B cell (primary cell): Measurements from ENCODE around the gene TRIM66. TPM values are rescaled to one million over a fixed set of nuclear protein-coding genes. Genes with fewer than 3 reads are reported as not detected.

Source experiments
- ATAC-seq: fragments of 200-7000 bp; cut with Tn5 transposase; one replicate; pipeline ENCODE4 v1.10.0; 2021; ENCODE audit warnings: low read depth, mild to moderate bottlenecking, moderate number of reproducible peaks, moderate library complexity
- CTCF ChIA-PET: fragments of 350-600 bp; sonication (Branson Sonifier 250); formaldehyde crosslinking; loops from one replicate; lab custom pipeline; 2021; ENCODE audit warnings: antibody characterized with exemption, inconsistent platforms; lab: Charles Lee
- POLR2A ChIA-PET: fragments of 350-600 bp; sonication (Branson Sonifier 250); formaldehyde crosslinking; loops from one replicate; lab custom pipeline; 2021; ENCODE audit warnings: antibody characterized with exemption; lab: Charles Lee
- DNase-seq: peaks from one replicate; pipeline ENCODE4 v3.0.0; 2013
- H2AFZ ChIP-seq: 2 replicates; pipeline ENCODE4 v1.6.1; 2012; ENCODE audit warnings: mild to moderate bottlenecking, low read depth, low read length; ENCODE audit not compliant: insufficient read depth, poor library complexity, severe bottlenecking
- H3K27ac ChIP-seq, 2 donors: 1 replicate in 1 of 2; 2 replicates in 1 of 2; pipeline ENCODE4 v1.5.1; 2012 to 2013; ENCODE audit warnings: low read length in 2 of 2, mild to moderate bottlenecking in 2 of 2, moderate library complexity in 1 of 2
- H3K27me3 ChIP-seq, 4 experiments: fragments of 200-600 bp in 1 of 4; sonication (generic) in 1 of 4; replicated peaks in 1 of 4; 1 replicate in 2 of 4; 2 replicates in 2 of 4; pipeline versions ENCODE4 v1.6.1 to v1.7.0; 2013 to 2016; ENCODE audit warnings: low read length in 3 of 4, mild to moderate bottlenecking in 2 of 4, mixed read lengths in 1 of 4, moderate library complexity in 1 of 4; ENCODE audit not compliant: insufficient read depth in 4 of 4, control insufficient read depth in 3 of 4; ENCODE audit errors: control extremely low read depth in 1 of 4
- H3K36me3 ChIP-seq, 2 experiments: replicated peaks in 1 of 2; 1 replicate in 1 of 2; 2 replicates in 1 of 2; pipeline versions ENCODE4 v1.6.1 to v1.7.1; 2013; ENCODE audit warnings: low read length in 1 of 2; ENCODE audit not compliant: insufficient read depth in 2 of 2, control insufficient read depth in 1 of 2; ENCODE audit errors: control extremely low read depth in 1 of 2, extremely low read depth in 1 of 2
- H3K4me1 ChIP-seq, 2 donors: fragments of 200-600 bp in 1 of 2; sonication (generic) in 1 of 2; 1 replicate in 1 of 2; 2 replicates in 1 of 2; pipeline versions ENCODE4 v1.5.1 to v1.6.1; 2013 to 2017; ENCODE audit warnings: low read length in 2 of 2; ENCODE audit not compliant: control insufficient read depth in 2 of 2, insufficient read depth in 2 of 2
- H3K4me2 ChIP-seq: replicated peaks from 2 replicates; pipeline ENCODE3; 2012; ENCODE audit warnings: mild to moderate bottlenecking, low read depth, low read length; ENCODE audit not compliant: poor library complexity, severe bottlenecking
- H3K4me3 ChIP-seq, 5 experiments: fragments of 200-600 bp in 1 of 5; sonication (generic) in 1 of 5; 1 replicate in 3 of 5; 2 replicates in 2 of 5; pipeline versions ENCODE4 v1.5.1 to v1.7.0; 2011 to 2016; ENCODE audit warnings: low read length in 4 of 5, mild to moderate bottlenecking in 4 of 5, low read depth in 2 of 5, control low read depth in 1 of 5, moderate library complexity in 1 of 5; ENCODE audit not compliant: insufficient read depth in 1 of 5; ENCODE audit errors: control extremely low read depth in 1 of 5, extremely low read depth in 1 of 5
- H3K79me2 ChIP-seq: fragments of 200-600 bp; sonication (generic); one replicate; pipeline ENCODE4 v1.6.0; 2016; ENCODE audit warnings: low read length; ENCODE audit not compliant: control insufficient read depth, insufficient read depth
- H3K9ac ChIP-seq: fragments of 200-600 bp; sonication (generic); 2 replicates; pipeline ENCODE4 v1.6.1; 2017; ENCODE audit warnings: mild to moderate bottlenecking, low read length, moderate library complexity
- H3K9me3 ChIP-seq, 3 donors: one replicate each; pipeline versions ENCODE4 v1.6.1 to v1.7.1; 2013; ENCODE audit warnings: low read length in 2 of 3; ENCODE audit not compliant: control insufficient read depth in 2 of 3, insufficient read depth in 1 of 3; ENCODE audit errors: control extremely low read depth in 1 of 3
- H4K20me1 ChIP-seq: 2 replicates; pipeline ENCODE4 v1.6.0; 2012; ENCODE audit warnings: mild to moderate bottlenecking, low read length; ENCODE audit not compliant: insufficient read depth, control insufficient read depth, poor library complexity, severe bottlenecking
- H3K27ac Mint-ChIP-seq: one replicate; pipeline ENCODE4 v1.8.0; 2021; ENCODE audit warnings: mixed read lengths
- H3K27me3 Mint-ChIP-seq: one replicate; pipeline ENCODE4 v1.8.0; 2021; ENCODE audit warnings: mixed read lengths
- H3K4me1 Mint-ChIP-seq: one replicate; pipeline ENCODE4 v1.8.0; 2021; ENCODE audit warnings: mixed read lengths
- H3K4me3 Mint-ChIP-seq: one replicate; pipeline ENCODE4 v1.8.0; 2021; ENCODE audit warnings: mixed read lengths
- H3K9me3 Mint-ChIP-seq: one replicate; pipeline ENCODE4 v1.8.0; 2022; ENCODE audit warnings: mixed read lengths; ENCODE audit not compliant: insufficient read depth
- CTCF ChIP-seq: fragments of 200-600 bp; IDR thresholded peaks from one replicate; pipeline ENCODE4 v1.8.0; 2022; ENCODE audit warnings: antibody characterized with exemption, mild to moderate bottlenecking
- EZH2 ChIP-seq: IDR thresholded peaks from 2 replicates; pipeline ENCODE4 v1.6.1; 2012; ENCODE audit warnings: borderline replicate concordance, low read depth, mild to moderate bottlenecking, moderate library complexity, low read length; ENCODE audit not compliant: insufficient read depth, poor library complexity, severe bottlenecking
- WGBS: methylation state at CpG from one replicate; pipeline ENCODE4 v1.1.5; 2013; ENCODE audit warnings: missing lambda C conversion rate; ENCODE audit not compliant: insufficient coverage; 5-methylcytosine and 5-hydroxymethylcytosine counted together
- intact Hi-C: fragments of 100-400 bp; cut with micrococcal nuclease; formaldehyde crosslinking; loops from one replicate; pipeline ENCODE4 v1.10.0; 2022
- polyA plus RNA-seq: library from polyadenylated mRNA; depleted of rRNA; stranded (reverse); fragments of >200 nt; gene quantifications from 2 replicates; pipeline ENCODE4 v1.2.3, GENCODE V29; 2012
- total RNA-seq, 2 donors: library from RNA; stranded (reverse); fragments of 120-200 nt in 1 of 2; gene quantifications; 1 replicate in 1 of 2; 2 replicates in 1 of 2; pipeline versions ENCODE4 v1.2.3 to v1.2.4, GENCODE V29; 2013 to 2022

Gene TRIM66
- total and polyA plus RNA-seq, 2 donors (not counting 1 experiment from before 2014, with no cell fraction given): 11.1 to 21.1 TPM

DNA sequence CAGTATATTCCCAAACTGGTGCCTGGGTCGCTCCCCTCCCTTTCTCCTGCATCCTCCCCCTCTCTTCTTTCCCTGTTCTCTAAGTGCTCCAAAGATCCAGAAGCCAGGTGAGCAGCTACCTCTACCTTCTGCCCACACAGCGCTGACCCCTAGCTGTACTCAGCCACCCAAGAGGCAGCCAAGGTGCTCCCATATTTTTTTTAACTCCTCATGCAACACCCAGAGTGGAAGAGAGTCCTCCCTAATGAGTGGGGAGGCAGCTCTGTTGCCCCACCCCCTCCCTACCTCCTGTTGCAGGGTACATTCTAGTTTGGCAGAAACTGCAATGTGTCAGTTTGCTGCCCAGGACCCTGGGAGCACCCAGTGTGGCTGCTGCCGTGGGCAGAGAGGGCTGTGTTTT is 40.3 kb upstream of the TRIM66 start:
- Mint-ChIP-seq H3K27me3 (peaks cover 10% of the 10 kb centered on the region), H3K9me3 (no peaks in the 10 kb centered on the region), H3K4me1 (peaks cover 10% of the 10 kb centered on the region), H3K4me3 (no peak overlapping the region), H3K27ac (no peak overlapping the region)
- Histone ChIP-seq H3K36me3 (no peaks in the 10 kb centered on the region), H3K4me1 (peaks cover 9 to 10% of the 10 kb centered on the region in 2 donors), H3K27ac (no peak overlapping the region), H4K20me1 (no peaks in the 10 kb centered on the region), H2AFZ (no peak overlapping the region), H3K79me2 (no peaks in the 10 kb centered on the region), H3K9me3 (no peaks in the 10 kb centered on the region), H3K27me3 (no peaks in the 10 kb centered on the region), H3K4me2 (no peak overlapping the region), H3K9ac (no peak overlapping the region), H3K4me3 (no peak overlapping the region)
- WGBS: 100% methylated on average over 3 of the region's 3 CpGs
- DNase-seq (no peak), ATAC-seq (no peak)
- ChIA-PET POLR2A (no interaction called here), CTCF (interaction anchor here (1.3 kb wide), 1 partner anchor 9 kb away, joined by 4 read pairs; no protein-coding TSS in a partner anchor)
- TF ChIP-seq CTCF (no peak), EZH2 (no peak)
- intact Hi-C loops: no loop called here

- Histone ChIP-seq H3K4me2 (no peak overlapping the region), H4K20me1 (no peaks in the 10 kb centered on the region), H3K27ac (no peak overlapping the region), H3K4me3 (no peak overlapping the region), H3K4me1 (peaks cover 15 to 17% of the 10 kb centered on the region in 2 donors), H3K79me2 (no peaks in the 10 kb centered on the region), H2AFZ (no peak overlapping the region), H3K36me3 (no peaks in the 10 kb centered on the region), H3K9ac (no peak overlapping the region), H3K9me3 (no peaks in the 10 kb centered on the region), H3K27me3 (no peaks in the 10 kb centered on the region)
- no peak overlapping the region for H3K27ac Mint-ChIP-seq
- peaks cover 18% of the 10 kb centered on the region for H3K4me1 Mint-ChIP-seq
- H3K4me3 Mint-ChIP-seq: no peak overlapping the region
- DNase-seq: no peak
- TF ChIP-seq CTCF (no peak), EZH2 (no peak)
- no peak for ATAC-seq
- POLR2A ChIA-PET: no interaction called here
- no peaks in the 10 kb centered on the region for H3K9me3 Mint-ChIP-seq
- WGBS: 89% methylated on average over 10 of the region's 13 CpGs
- CTCF ChIA-PET: interaction anchor here (1.3 kb wide), 1 partner anchor 10 kb away, joined by 4 read pairs; no protein-coding TSS in a partner anchor
- peaks cover 5% of the 10 kb centered on the region for H3K27me3 Mint-ChIP-seq
- intact Hi-C loops: no loop called here
These were observed 39.4 kb upstream of the TRIM66 start for GRCh38 chr11:8721609-8722500.
